ENCODE data around the gene OTULINL.

DNA sequence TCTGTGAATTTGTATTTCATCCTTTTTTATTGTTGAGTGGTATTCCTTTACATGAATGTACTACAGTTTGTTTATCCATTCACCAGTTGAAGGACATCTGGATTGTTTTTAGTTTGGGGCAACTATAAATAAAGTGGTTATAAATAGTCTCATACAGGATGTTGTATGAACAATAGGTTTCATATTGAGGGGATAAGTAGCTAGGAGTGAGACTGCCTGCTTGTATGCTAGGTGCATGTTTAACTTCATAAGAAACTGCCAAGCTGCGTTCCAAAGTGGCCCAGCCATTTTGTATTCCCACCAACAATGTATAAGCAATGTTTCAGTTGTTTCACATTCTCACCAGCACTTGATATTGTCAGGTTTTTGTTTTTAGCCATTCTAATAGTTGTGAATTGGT lies 21.5 kb downstream of the OTULINL start:
- TF ChIP-seq ZNF274 (IDR thresholded peaks at IDR 0.05; ENCODE audit: low read depth, low read length) (no peak), YY1 (IDR thresholded peaks at IDR 0.05; ENCODE audit: insufficient read depth, insufficient read length) (no peak), SUZ12 (IDR thresholded peaks at IDR 0.05; ENCODE audit: extremely low read depth, insufficient read depth, insufficient read length) (no peak)
